COLO829 (cell line): ENCODE data around the gene MAPKAPK5.
"Not testable (repeated sequence)": the region's sequence is repeated elsewhere in the genome, so short reads cannot be mapped to it uniquely, and the experiment has no call there.

Experiments used
- DNase-seq: peaks from one replicate; pipeline ENCODE4 v3.0.0; 2012; ENCODE audit warnings: low spot score

Gene MAPKAPK5

DNA sequence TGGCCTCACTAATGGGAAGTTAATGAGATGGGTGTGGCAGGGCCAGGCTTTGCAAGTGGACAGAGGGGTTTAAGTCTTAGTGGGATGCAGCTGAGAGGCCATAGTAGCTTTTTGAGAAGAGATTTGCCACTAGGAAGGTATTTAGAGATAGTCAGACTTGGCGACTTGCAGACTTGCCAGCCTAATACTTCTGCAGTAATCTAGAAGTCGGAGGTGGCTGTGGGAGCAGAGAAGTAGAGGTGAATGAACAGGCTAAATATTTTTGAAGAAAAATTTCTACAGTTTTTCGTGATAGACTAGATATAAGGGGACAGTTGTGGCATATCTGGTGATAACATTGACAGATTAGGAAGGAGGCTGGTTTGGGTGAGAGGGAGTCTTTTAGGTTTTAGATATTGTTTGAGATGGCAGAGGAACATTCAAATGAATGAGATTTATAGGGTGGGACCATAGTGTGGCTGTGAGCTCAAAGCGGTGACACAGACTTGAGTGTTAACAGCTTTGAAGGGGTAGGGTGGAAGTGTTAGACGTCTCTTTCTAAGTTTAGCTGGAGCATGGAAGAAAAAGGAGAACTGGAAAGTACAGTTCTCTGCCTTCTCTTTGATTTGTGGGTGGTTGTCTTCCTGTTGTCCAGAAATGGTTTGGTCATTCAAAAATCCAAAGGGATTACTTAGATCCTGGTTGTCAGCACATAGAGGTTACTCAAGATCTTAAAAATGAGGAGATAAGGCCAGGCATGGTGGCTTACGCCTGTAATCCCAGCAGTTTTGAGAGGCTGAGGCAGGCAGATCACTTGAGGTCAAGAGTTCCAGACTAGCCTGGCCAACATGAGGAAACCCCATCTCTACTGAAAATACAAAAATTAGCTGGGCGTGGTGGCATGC, 44.9 kb downstream of the MAPKAPK5 start:
- DNase-seq: no peak

GRCh38 chr12:111887926-111888745, 46.1 kb downstream of the MAPKAPK5 start:
- no peak for DNase-seq

DNA sequence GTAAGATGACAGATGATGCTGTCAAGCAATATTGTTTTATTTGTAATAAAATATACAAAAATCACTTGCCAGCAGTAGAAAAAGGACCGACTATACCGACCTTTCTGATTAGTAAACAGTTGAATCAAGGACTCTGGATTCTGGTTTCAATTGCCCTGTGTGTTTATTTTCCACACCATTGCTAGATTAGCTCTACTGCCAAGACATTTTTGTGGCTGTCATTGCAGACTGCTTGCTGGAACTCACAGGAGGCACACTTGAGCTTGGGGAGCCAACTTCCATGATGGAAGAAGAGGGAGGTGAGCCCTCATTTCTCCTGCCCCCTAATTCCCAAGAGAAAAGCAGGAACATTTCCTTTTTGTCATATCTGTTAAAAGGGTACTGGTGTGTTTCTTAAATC, 51.3 kb downstream of the MAPKAPK5 start:
- DNase-seq: no peak

DNA sequence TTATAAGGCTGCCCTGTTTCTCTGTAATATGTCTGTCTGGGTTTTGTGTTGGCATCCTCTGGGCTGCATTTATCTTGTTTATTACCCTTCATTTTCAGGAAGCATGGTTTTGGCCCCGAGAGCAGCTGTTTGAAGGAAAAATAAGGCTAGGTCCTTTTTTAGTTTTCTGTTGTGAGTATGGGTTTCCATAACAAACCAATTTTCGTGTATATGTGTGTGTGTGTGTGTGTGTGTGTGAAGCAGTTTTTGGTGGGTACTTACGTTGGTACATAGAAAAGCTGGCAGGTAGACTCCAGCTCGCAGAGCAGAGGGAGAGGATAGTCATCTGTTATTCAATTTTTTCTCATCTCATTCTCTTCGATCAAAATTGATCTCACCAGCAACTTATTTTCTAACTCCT, 52.5 kb downstream of the MAPKAPK5 start:
- DNase-seq: no peak

GRCh38 chr12:111901182-111901581, 59.2 kb downstream of the MAPKAPK5 start:
- DNase-seq: no peak

GRCh38 chr12:111904446-111904975, 62.5 kb downstream of the MAPKAPK5 start:
- no peak for DNase-seq

DNA sequence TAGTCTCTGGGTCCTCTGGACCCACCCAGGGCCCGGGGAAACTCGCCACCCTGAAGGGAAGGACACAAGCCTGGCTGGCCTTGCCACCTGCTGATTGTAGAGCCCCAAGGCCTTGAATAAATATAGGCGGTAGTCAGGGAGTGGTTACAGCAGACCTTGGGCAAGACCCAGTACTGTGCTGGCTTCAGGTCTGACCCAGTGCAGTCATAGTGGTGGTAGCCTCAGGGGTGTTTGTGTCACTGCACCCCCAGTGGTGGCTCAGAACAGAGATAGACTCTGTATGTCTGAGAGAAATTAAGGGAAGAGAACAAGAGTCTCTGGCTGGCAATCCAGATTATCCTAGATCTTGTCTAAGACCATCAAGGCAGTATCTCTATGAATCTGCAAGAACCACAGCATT, 63.5 kb downstream of the MAPKAPK5 start:
- no peak for DNase-seq

DNA sequence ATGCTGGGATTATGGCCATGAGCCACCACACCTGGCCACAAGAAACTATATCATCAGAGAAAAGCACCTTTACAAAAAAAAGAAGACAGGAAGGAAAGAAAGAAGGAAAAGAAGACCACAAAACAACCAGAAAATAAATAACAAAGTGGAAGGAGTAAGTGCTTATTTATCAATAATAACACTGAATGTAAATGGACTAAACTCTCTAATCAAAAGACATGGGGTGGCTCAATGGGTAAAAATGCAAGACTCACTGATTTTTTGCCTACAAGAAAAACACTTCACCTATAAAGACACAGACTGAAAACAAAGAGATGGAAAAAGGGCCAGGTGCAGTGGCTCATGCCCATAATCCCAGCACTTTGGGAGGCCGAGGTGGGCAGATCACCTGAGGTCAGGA, 65.7 kb downstream of the MAPKAPK5 start:
- no peak for DNase-seq

DNA sequence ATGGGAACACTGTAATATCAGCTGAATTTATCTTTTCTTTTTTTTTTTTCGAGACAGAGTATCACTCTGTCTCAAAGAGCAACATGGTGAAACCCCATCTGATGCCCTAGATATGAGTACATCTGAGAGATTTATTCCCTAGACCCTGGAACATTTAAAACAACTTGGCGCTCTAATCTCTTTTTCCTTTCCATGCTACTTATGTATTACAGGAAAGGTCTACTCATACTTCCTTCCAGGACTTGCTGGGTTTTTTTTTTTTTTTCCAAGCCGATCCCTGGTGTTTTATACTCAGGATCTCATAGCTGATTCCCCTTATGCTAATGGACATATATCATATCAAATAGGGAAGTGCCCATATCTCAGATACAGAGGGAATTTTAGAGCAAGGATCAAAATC, 83.1 kb downstream of the MAPKAPK5 start:
- DNase-seq: no peak

DNA sequence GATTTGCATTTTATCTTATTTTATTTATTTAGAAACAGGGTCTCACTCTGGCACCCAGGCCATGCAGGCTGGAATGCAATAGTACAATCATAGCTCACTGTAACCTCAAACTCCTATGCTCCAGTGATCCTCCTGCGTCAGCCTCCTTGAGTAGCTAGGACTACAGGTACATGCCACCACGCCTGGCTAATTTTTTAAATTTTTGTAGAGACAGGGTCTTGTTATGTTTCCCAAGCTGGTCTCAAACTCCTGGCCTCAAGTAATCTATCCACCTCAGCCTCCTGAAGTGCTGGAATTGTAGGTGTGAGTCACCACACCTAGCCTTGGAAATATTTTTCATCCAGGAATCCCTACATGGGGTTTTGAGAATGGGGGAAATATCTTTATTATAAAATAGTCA, 84.6 kb downstream of the MAPKAPK5 start:
- DNase-seq: no peak

DNA sequence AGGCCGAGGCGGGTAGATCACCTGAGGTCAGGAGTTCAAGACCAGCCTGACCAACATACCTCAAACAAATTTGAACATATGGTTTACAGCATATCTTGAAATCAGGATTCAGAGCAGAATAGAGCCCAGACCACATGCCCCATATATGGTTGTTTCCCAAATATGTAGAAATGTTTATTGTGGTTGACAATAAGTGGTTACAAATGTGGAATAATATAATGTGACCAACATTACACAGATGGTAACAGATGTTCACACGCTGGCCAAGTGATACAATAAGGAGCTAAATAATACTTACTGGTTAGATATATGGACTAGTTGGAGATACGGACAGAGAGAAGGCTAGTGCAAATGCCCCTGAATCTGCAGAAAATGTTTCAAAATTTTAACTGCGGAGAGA, 85.3 kb downstream of the MAPKAPK5 start:
- no peak for DNase-seq

DNA sequence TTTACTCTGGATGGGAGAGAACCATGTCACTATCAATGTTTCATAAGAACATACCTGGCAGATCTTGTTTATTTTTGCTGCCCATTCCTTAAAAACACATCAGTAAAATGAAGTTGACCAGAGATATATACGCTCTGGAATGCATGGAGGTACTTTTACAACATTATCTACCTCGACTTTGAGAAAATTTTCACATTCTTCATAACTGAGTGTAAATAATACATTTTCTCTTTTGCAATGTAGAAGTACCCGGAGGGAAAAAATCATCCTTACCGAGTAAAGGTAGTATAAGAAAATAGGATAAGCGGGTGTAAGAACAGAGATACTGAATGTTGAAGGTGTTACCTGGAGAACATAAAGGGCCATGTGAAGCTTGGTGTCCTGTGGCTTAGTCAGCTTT, 90.2 kb downstream of the MAPKAPK5 start:
- DNase-seq: no peak

- DNase-seq: no peak
Observed at GRCh38 chr12:111936869-111937268, 94.8 kb downstream of the MAPKAPK5 start.

DNA sequence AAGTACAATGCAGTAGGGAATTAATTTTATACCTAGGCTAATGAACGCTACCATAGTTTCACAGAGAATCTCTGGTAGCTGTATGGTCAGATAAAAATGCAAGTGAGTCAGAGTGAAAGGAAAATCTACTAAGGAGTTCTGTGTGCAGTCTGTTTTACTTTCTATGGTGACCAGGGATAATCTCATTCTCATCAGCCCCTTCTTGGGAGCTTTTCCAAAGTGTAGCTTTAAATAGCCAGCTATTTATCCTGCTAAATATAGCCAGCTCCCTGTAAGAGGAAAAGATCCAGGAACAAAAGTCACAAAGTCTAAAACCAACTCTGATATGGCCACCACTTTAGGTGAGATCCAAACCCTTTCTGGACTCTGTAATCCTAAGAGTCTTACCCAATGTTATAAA, 95.4 kb downstream of the MAPKAPK5 start:
- DNase-seq: no peak

DNA sequence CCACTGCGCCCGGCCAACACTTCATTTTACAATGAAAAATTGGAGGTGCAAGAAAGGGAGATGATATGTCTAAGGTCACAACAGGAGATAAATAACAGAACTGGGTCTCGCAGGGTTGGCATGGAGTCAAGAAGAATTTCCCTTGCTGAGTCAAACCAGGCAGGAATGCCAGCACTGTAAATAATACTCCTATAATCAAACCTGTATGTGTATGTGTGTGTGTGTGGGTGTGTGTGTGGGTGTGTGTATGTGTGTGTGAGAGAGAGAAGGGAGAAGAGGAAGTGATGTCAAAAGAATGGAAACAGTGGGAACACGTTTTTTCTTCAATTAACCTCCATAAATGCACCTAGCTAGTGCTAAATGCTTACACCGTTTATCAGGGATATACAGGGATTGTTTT, 100.5 kb downstream of the MAPKAPK5 start:
- peak; percentile 4 for DNase-seq

DNA sequence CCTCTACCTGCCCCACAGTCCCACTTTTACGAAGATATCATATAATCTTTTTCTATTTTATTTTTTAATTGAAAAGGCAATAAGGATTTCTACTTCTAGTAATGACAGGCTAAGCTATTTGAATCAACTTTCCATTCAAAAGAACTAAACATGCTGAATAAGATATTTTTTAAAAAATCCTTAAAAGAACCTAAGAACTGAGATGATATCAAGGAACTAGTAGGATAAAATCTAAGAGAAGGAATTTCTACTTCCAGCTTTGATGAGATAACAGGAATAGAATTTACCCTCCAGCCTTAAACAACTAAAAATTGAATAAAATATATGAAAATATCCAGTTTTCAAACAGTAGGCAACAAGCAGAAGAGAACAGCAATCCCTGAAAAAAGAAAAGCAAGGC, 101.9 kb downstream of the MAPKAPK5 start:
- DNase-seq: no peak

DNA sequence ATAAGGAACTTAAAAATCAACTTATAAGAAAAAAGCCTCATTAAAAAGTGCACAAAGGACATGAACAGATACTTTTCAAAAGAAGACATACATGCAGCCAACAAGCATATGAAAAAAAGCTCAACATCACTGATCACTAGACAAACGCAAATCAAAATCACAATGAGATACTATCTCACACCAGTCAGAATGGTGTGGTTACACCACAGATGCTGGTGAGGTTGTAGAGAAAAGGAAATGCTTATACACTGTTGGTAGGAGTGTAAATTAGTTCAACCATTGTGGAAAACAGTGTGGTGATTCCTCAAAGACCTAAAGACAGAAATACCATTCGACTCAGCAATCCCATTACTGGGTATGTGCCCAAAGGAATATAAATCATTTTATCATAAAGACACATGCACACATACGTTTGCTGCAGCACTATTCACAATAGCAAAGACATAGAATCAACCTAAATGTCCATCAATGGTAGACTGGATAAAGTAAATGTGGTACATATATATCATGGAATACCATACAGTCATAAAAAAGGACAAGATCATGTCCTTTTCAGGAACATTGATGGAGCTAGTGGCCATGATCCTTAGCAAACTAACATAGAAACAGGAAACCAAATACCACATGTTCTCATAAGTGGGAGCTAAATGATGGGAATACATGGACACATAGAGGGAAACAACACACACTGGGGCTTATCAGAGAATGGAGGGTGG, 109.1 kb downstream of the MAPKAPK5 start:
- not testable (repeated sequence) for DNase-seq
